H1 (cell line): Measurements from ENCODE around the gene STAP2.
A peak's percentile ranks its signal among the peaks of the same experiment; 100 is the strongest.

Experiments
- CHD2 ChIP-seq: IDR thresholded peaks from 2 replicates; pipeline ENCODE4 v1.6.1; 2012; ENCODE audit warnings: low read length, improper control_type of control experiment
- CTCF ChIP-seq, 3 experiments: IDR thresholded peaks; 1 replicate in 2 of 3; 2 replicates in 1 of 3; pipeline versions ENCODE4 v1.5.1 to v1.6.1; 2011; ENCODE audit warnings: low read length in 3 of 3, mild to moderate bottlenecking in 3 of 3, inconsistent platforms in 2 of 3, low read depth in 1 of 3, moderate library complexity in 1 of 3; ENCODE audit not compliant: insufficient read depth in 1 of 3; ENCODE audit errors: control extremely low read depth in 1 of 3
- EZH2 ChIP-seq: fragments of 200-600 bp; sonication (generic); IDR thresholded peaks from 2 replicates; pipeline ENCODE4 v1.7.1; 2012; ENCODE audit warnings: low read depth, mild to moderate bottlenecking, moderate library complexity, low read length, inconsistent platforms; ENCODE audit not compliant: severe bottlenecking
- RAD21 ChIP-seq, 2 experiments: IDR thresholded peaks in 1 of 2; conservative IDR thresholded peaks in 1 of 2; 2 replicates each; pipeline ENCODE4 v1.6.1; 2011; ENCODE audit warnings: low read depth in 2 of 2, low read length in 2 of 2, improper control_type of control experiment in 1 of 2, inconsistent platforms in 1 of 2, mild to moderate bottlenecking in 1 of 2, moderate library complexity in 1 of 2
- TEAD4 ChIP-seq: IDR thresholded peaks from 2 replicates; pipeline ENCODE4 v1.6.1; 2012; ENCODE audit warnings: low read depth, low read length, inconsistent platforms, mixed read lengths

GRCh38 chr19:4369888-4370260 lies 31.2 kb upstream of the STAP2 start:
- TF ChIP-seq CHD2 (no peak), TEAD4 (no peak), EZH2 (no peak), CTCF (IDR thresholded peaks at IDR 0.05; ENCODE audit: control extremely low read depth in 1 of 3, insufficient read depth in 1 of 3, low read depth in 1 of 3, low read length in 3 of 3) (peak; percentile 50 to 62 (median 52)), RAD21 (IDR thresholded peaks at IDR 0.05 in 1 of 2, conservative IDR thresholded peaks at IDR 0.05 in 1 of 2; ENCODE audit: low read depth in 2 of 2, low read length in 2 of 2) (peak; percentile 32 to 59)
